Measurements from ENCODE around the gene NBEA.

- TF ChIP-seq CTCF (conservative IDR thresholded peaks at IDR 0.05) (no peak), ZFX (IDR thresholded peaks at IDR 0.05) (no peak)
Measured at GRCh38 chr13:35159041-35159440, 217.0 kb downstream of the NBEA start.
